HG02763 (cell line): Measurements from ENCODE around the gene FLT1.

Experiments used
- ATAC-seq: cut with Tn5 transposase; IDR thresholded peaks from one replicate; pipeline ENCODE4 v1.9.1; 2021; ENCODE audit warnings: mild to moderate bottlenecking, moderate library complexity; ENCODE audit not compliant: unreplicated experiment

Gene FLT1

GRCh38 chr13:28258417-28258816 is 236.5 kb downstream of the FLT1 start:
- ATAC-seq: no peak

DNA sequence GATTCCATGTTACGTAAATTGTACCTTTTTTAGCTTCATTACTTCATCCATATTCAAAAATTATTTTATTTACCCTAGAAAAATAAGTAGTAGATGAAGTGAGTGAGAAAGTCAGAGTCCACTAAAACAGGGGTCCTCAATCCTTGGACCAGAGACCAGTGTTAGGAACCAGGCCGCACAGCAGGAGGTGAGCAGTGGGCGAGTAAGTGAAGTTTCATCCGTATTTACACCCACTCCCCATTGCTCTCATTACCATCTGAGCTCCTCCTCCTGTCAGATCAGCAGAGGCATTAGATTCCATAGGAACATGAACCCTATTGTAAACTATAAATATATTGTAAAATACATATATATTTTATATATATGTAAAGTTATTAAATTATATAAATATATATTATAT is 237.6 kb downstream of the FLT1 start:
- no peak for ATAC-seq

DNA sequence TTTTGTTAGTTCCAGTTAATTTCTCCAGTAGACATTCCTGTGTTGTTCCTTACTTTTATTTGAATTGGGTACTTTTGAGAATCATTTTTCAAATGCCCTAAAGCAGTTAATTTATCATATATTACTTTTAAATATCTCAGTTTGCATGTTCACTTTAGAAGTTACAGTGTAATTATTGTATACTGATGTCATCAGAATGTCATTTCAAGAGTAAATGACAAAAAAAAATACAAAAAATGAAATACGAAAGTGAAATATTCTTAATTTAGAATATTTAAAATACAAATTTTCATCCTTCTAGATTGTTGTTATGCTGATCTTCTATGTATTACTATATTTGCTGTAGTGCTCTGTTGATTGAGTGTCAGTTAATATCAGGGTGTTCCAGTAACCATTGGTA is 242.4 kb downstream of the FLT1 start:
- no peak for ATAC-seq

DNA sequence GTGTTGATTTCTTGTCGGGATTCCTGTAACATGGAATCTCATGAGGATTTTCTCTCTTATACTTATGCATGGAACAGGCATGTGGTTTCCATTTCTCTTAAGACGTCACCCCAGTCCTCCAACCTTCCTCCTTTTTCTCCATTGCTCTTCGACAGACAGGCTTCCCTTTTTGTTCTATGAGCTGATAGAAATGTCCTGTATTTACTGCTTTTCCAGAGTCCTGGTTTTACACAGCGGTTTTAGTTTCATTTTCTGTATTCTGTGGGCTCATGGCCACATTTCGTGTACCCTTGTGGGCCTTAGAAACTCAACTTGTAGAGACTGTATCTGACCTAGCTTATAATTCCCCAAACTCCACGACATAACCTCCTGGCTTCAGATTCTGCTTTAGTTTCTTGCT is 243.5 kb downstream of the FLT1 start:
- no peak for ATAC-seq

DNA sequence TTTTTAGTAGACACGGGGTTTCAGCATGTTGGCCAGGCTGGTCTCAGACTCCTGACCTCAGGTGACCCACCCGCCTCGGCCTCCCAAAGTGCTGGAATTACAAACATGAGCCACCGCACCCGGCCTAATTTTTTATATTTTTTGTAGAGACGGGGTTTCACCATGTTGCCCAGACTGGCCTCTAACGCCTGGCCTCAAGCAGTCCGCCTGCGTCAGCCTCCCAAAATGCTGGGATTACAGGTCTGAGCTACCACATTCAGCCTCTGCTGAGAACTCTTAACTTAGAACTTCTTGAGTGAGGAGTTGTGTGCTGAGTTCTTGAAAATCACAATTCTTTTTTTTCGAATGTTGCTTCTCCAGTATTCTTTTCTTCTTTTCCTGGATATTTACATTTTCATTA is 244.4 kb downstream of the FLT1 start:
- no peak for ATAC-seq
